H1 (cell line): Measurements from ENCODE around the gene QRICH2. TPM values are rescaled to one million over a fixed set of nuclear protein-coding genes. Genes with fewer than 3 reads are reported as not detected.
A peak's percentile ranks its signal among the peaks of the same experiment; 100 is the strongest.
"Not testable (repeated sequence)": the region's sequence is repeated elsewhere in the genome, so short reads cannot be mapped to it uniquely, and the experiment has no call there.

Experiments used
- CTCF ChIA-PET: fragments of 300-600 bp; sonication (Branson Sonifier 250); formaldehyde crosslinking; loops from one replicate; lab custom pipeline; 2021; ENCODE audit not compliant: partially characterized antibody; lab: Charles Lee
- POLR2A ChIA-PET: fragments of 300-600 bp; sonication (Branson Sonifier 250); formaldehyde crosslinking; loops from one replicate; lab custom pipeline; 2021; ENCODE audit warnings: inconsistent platforms; ENCODE audit not compliant: partially characterized antibody; lab: Charles Lee
- DNase-seq, 2 experiments: peaks; one replicate each; pipeline versions ENCODE4 v3.0.0 to v3.0.0-alpha.2; 2010 to 2022; ENCODE audit warnings: low spot score in 2 of 2, low read depth in 1 of 2, mixed read lengths in 1 of 2
- FAIRE-seq: peaks from 2 replicates; lab custom pipeline; 2011; peaks lifted over from hg19 to GRCh38; lab: Jason Lieb, UNC
- H2AFZ ChIP-seq: 2 replicates; pipeline ENCODE4 v1.8.1; 2012; ENCODE audit warnings: low read length, inconsistent platforms
- H2AK5ac ChIP-seq: 2 replicates; pipeline ENCODE4 v1.6.1; 2013; ENCODE audit warnings: low read depth, low read length
- H2BK120ac ChIP-seq: replicated peaks from 2 replicates; pipeline ENCODE3; 2013; ENCODE audit warnings: low read depth, low read length, inconsistent platforms
- H2BK12ac ChIP-seq: 2 replicates; pipeline ENCODE4 v1.6.1; 2013; ENCODE audit warnings: low read depth, low read length
- H2BK15ac ChIP-seq: 2 replicates; pipeline ENCODE4 v1.6.1; 2013; ENCODE audit warnings: low read length
- H2BK20ac ChIP-seq: 2 replicates; pipeline ENCODE4 v1.6.1; 2013; ENCODE audit warnings: low read length
- H2BK5ac ChIP-seq: 2 replicates; pipeline ENCODE4 v1.6.1; 2013; ENCODE audit warnings: low read depth, low read length
- H3K14ac ChIP-seq: 2 replicates; pipeline ENCODE4 v1.6.1; 2013; ENCODE audit warnings: inconsistent platforms; ENCODE audit not compliant: insufficient read length
- H3K18ac ChIP-seq: 2 replicates; pipeline ENCODE4 v1.6.1; 2013; ENCODE audit warnings: low read length; ENCODE audit errors: extremely low read depth
- H3K23ac ChIP-seq: 2 replicates; pipeline ENCODE4 v1.6.1; 2013; ENCODE audit warnings: inconsistent platforms; ENCODE audit not compliant: insufficient read length
- H3K23me2 ChIP-seq: 2 replicates; pipeline ENCODE4 v1.6.1; 2013; ENCODE audit warnings: low read depth, low read length
- H3K27ac ChIP-seq: 2 replicates; pipeline ENCODE4 v1.6.1; 2011; ENCODE audit warnings: low read depth, low read length, inconsistent platforms
- H3K27me3 ChIP-seq, 4 experiments: replicated peaks in 1 of 4; 1 replicate in 1 of 4; 2 replicates in 3 of 4; pipeline versions ENCODE4 v1.6.1 to v1.8.1; 2011 to 2013; ENCODE audit warnings: low read length in 3 of 4, mild to moderate bottlenecking in 3 of 4, inconsistent platforms in 2 of 4, mixed read lengths in 2 of 4, moderate library complexity in 1 of 4; ENCODE audit not compliant: control insufficient read depth in 3 of 4, insufficient read depth in 3 of 4; ENCODE audit errors: extremely low read depth in 1 of 4
- H3K36me3 ChIP-seq, 4 experiments: 2 replicates each; pipeline versions ENCODE4 v1.6.1 to v1.8.1; 2011 to 2013; ENCODE audit warnings: mild to moderate bottlenecking in 4 of 4, low read length in 3 of 4, moderate library complexity in 2 of 4, control low read depth in 1 of 4, inconsistent platforms in 1 of 4; ENCODE audit not compliant: insufficient read depth in 4 of 4, control insufficient read depth in 2 of 4
- H3K4ac ChIP-seq: replicated peaks from 2 replicates; pipeline ENCODE3; 2013; ENCODE audit warnings: low read length, low read depth, mixed read lengths, inconsistent platforms; ENCODE audit not compliant: insufficient read length
- H3K4me1 ChIP-seq, 4 experiments: replicated peaks in 1 of 4; 1 replicate in 1 of 4; 2 replicates in 3 of 4; pipeline versions ENCODE4 v1.6.1 to v1.8.1; 2011 to 2013; ENCODE audit warnings: low read length in 3 of 4, inconsistent platforms in 2 of 4, mixed read lengths in 1 of 4; ENCODE audit not compliant: insufficient read depth in 4 of 4, control insufficient read depth in 3 of 4
- H3K4me2 ChIP-seq, 2 experiments: 2 replicates each; pipeline versions ENCODE4 v1.6.1 to v1.8.1; 2011 to 2013; ENCODE audit warnings: low read depth in 2 of 2, low read length in 2 of 2, control low read depth in 1 of 2, inconsistent platforms in 1 of 2, mild to moderate bottlenecking in 1 of 2; ENCODE audit not compliant: insufficient read depth in 1 of 2
- H3K4me3 ChIP-seq, 4 experiments: fragments of 200-600, 300-600 bp in 1 of 4; sonication (generic), shearing (Covaris generic), sonication (Bioruptor Twin) in 1 of 4; 2 replicates each; pipeline versions ENCODE4 v1.5.1 to v1.8.1; 2011 to 2016; ENCODE audit warnings: low read length in 4 of 4, low read depth in 3 of 4, control low read depth in 2 of 4, inconsistent platforms in 2 of 4, mild to moderate bottlenecking in 2 of 4, mixed read lengths in 1 of 4, moderate library complexity in 1 of 4; ENCODE audit not compliant: insufficient read depth in 2 of 4; ENCODE audit errors: extremely low read depth in 1 of 4
- H3K56ac ChIP-seq: replicated peaks from 2 replicates; pipeline ENCODE3; 2013; ENCODE audit warnings: low read depth, mild to moderate bottlenecking, mixed read lengths, low read length, inconsistent platforms; ENCODE audit not compliant: insufficient read length
- H3K79me1 ChIP-seq: 2 replicates; pipeline ENCODE4 v1.6.1; 2013; ENCODE audit warnings: low read depth, low read length, control low read depth
- H3K79me2 ChIP-seq, 2 experiments: 2 replicates each; pipeline versions ENCODE4 v1.6.1 to v1.8.1; 2012 to 2013; ENCODE audit warnings: low read length in 2 of 2, mild to moderate bottlenecking in 2 of 2, inconsistent platforms in 1 of 2; ENCODE audit not compliant: insufficient read depth in 2 of 2, control insufficient read depth in 1 of 2
- H3K9ac ChIP-seq, 4 experiments: replicated peaks in 1 of 4; 1 replicate in 1 of 4; 2 replicates in 3 of 4; pipeline versions ENCODE4 v1.6.1 to v1.8.1; 2011 to 2013; ENCODE audit warnings: low read depth in 3 of 4, low read length in 3 of 4, control low read depth in 2 of 4, mild to moderate bottlenecking in 2 of 4, moderate library complexity in 2 of 4, inconsistent platforms in 1 of 4; ENCODE audit errors: extremely low read depth in 1 of 4
- H3K9me3 ChIP-seq, 2 experiments: 2 replicates each; pipeline versions ENCODE4 v1.6.1 to v1.8.1; 2012 to 2013; ENCODE audit warnings: mild to moderate bottlenecking in 2 of 2, moderate library complexity in 2 of 2, control low read depth in 1 of 2, inconsistent platforms in 1 of 2, low read depth in 1 of 2, low read length in 1 of 2, mixed read lengths in 1 of 2; ENCODE audit not compliant: insufficient read depth in 2 of 2
- H4K20me1 ChIP-seq, 2 experiments: replicated peaks in 1 of 2; 2 replicates each; pipeline versions ENCODE3 to v1.8.1; 2011 to 2013; ENCODE audit warnings: inconsistent platforms in 2 of 2, low read length in 2 of 2, mild to moderate bottlenecking in 1 of 2; ENCODE audit not compliant: insufficient read depth in 2 of 2, control insufficient read depth in 1 of 2
- H4K5ac ChIP-seq: 2 replicates; pipeline ENCODE4 v1.6.1; 2013; ENCODE audit warnings: low read length, low read depth, mixed read lengths, inconsistent platforms; ENCODE audit not compliant: insufficient read length
- H4K8ac ChIP-seq: 2 replicates; pipeline ENCODE4 v1.8.0; 2013; ENCODE audit warnings: mild to moderate bottlenecking, moderate library complexity, low read length, inconsistent platforms; ENCODE audit not compliant: insufficient read depth; ENCODE audit errors: extremely low read depth
- H4K91ac ChIP-seq: replicated peaks from 2 replicates; pipeline ENCODE3; 2013; ENCODE audit warnings: low read length, mixed read lengths, inconsistent platforms; ENCODE audit not compliant: insufficient read length
- CEBPB ChIP-seq: IDR thresholded peaks from 2 replicates; pipeline ENCODE4 v1.6.1; 2012; ENCODE audit warnings: low read depth, low read length
- WGBS, 2 experiments: shearing (Covaris generic) in 1 of 2; methylation state at CpG; one replicate each; pipeline versions ENCODE4 v1.1.6 to v1.1.7; 2013 to 2015; ENCODE audit warnings: low lambda C conversion rate in 2 of 2, mixed read lengths in 2 of 2, inconsistent platforms in 1 of 2, low coverage in 1 of 2, missing lambda C conversion rate in 1 of 2; ENCODE audit not compliant: insufficient replicate concordance in 2 of 2, insufficient coverage in 1 of 2, insufficient read length in 1 of 2; ENCODE audit errors: extremely low coverage in 1 of 2, missing lambda C conversion rate in 1 of 2; 5-methylcytosine and 5-hydroxymethylcytosine counted together
- polyA plus RNA-seq, 7 experiments: library from polyadenylated mRNA; depleted of rRNA in 3 of 7; stranded (reverse) in 5 of 7; unstranded in 2 of 7; fragments of >200 nt in 5 of 7; fragments of 200-250 nt in 2 of 7; gene quantifications; 1 replicate in 5 of 7; 2 replicates in 1 of 7; 4 replicates in 1 of 7; pipeline versions ENCODE4 v1.2.1 to v1.2.3, GENCODE V29; 2011 to 2013; ENCODE audit warnings: missing spikeins in 2 of 7, mixed read lengths in 2 of 7
- total RNA-seq: library from RNA; stranded (reverse); fragmentation: NEBNext Ultra II Directional; extraction: Animal tissue kit (Norgen Biotek cat#: 25700); gene quantifications from 2 replicates; pipeline ENCODE4 v1.2.1, GENCODE V29; 2021
- TF ChIP-seq, protein P1 (sequence below), 3 experiments: IDR thresholded peaks; 1 replicate in 2 of 3; 2 replicates in 1 of 3; pipeline versions ENCODE4 v1.5.1 to v1.6.1; 2011; ENCODE audit warnings: low read length in 3 of 3, mild to moderate bottlenecking in 3 of 3, inconsistent platforms in 2 of 3, low read depth in 1 of 3, moderate library complexity in 1 of 3; ENCODE audit not compliant: insufficient read depth in 1 of 3; ENCODE audit errors: control extremely low read depth in 1 of 3

Gene QRICH2
- total and polyA plus RNA-seq, 2 of the 8 experiments (the other 6 are each of a cell fraction or from before 2014, with no cell fraction given), result 2.8 to 3.8 TPM

- TF ChIP-seq, protein P1, sequence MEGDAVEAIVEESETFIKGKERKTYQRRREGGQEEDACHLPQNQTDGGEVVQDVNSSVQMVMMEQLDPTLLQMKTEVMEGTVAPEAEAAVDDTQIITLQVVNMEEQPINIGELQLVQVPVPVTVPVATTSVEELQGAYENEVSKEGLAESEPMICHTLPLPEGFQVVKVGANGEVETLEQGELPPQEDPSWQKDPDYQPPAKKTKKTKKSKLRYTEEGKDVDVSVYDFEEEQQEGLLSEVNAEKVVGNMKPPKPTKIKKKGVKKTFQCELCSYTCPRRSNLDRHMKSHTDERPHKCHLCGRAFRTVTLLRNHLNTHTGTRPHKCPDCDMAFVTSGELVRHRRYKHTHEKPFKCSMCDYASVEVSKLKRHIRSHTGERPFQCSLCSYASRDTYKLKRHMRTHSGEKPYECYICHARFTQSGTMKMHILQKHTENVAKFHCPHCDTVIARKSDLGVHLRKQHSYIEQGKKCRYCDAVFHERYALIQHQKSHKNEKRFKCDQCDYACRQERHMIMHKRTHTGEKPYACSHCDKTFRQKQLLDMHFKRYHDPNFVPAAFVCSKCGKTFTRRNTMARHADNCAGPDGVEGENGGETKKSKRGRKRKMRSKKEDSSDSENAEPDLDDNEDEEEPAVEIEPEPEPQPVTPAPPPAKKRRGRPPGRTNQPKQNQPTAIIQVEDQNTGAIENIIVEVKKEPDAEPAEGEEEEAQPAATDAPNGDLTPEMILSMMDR (IDR thresholded peaks at IDR 0.05; ENCODE audit: control extremely low read depth in 1 of 3, insufficient read depth in 1 of 3, low read depth in 1 of 3, low read length in 3 of 3), result no peak
- TF ChIP-seq CEBPB, result no peak
These were observed 39.9 kb downstream of the QRICH2 start (continued) for GRCh38 chr17:76268015-76268749.

GRCh38 chr17:76267581-76268001 is 40.5 kb downstream of the QRICH2 start:
- Histone ChIP-seq H3K79me2 (peaks cover 3 to 24% of the 10 kb centered on the region in 2 experiments; a peak in 3 of 4 replicates), H3K4me2 (peak overlapping the region in 1 of 2 experiments; percentile 70; a peak in 1 of 4 replicates), H3K4me1 (peaks cover 5 to 27% (median 19%) of the 10 kb centered on the region in 4 experiments)
- not testable (repeated sequence) for H3K56ac ChIP-seq, H2BK12ac ChIP-seq, H4K20me1 ChIP-seq, H3K14ac ChIP-seq, H3K4me3 ChIP-seq, H3K23ac ChIP-seq, H3K27me3 ChIP-seq, H2BK15ac ChIP-seq, H3K4ac ChIP-seq, DNase-seq, H3K23me2 ChIP-seq, H2BK120ac ChIP-seq, H3K9ac ChIP-seq, H4K91ac ChIP-seq, H2AK5ac ChIP-seq, FAIRE-seq, H3K79me1 ChIP-seq, H3K27ac ChIP-seq, H3K18ac ChIP-seq, H2BK5ac ChIP-seq, H3K36me3 ChIP-seq, H2BK20ac ChIP-seq, H3K9me3 ChIP-seq, H2AFZ ChIP-seq, H4K5ac ChIP-seq, H4K8ac ChIP-seq
- ChIA-PET CTCF (interaction anchor here (0.6 to 6.2 kb wide), 5 partner anchors 13 to 163 kb away, joined by 3 to 63 read pairs (median 3); no protein-coding TSS in a partner anchor), POLR2A (interaction anchor here (0.5 to 1.9 kb wide), 5 partner anchors 9 to 396 kb away, joined by 3 to 10 read pairs (median 5); no protein-coding TSS in a partner anchor)
- WGBS, 2 experiments, result 87% methylated on average over 13 of the region's 13 CpGs; no CpG with 5 or more reads in 1 of the 2 experiments
